Tibial artery (tissue), 4 donors: ENCODE results near the gene PKDCC.
"Not testable (repeated sequence)": the region's sequence is repeated elsewhere in the genome, so short reads cannot be mapped to it uniquely, and the experiment has no call there.

Source experiments
- DNase-seq, 2 donors: peaks; one replicate each; pipeline ENCODE4 v3.0.0-alpha.2; 2019
- H3K27ac ChIP-seq, 2 donors: fragments of 200-600 bp; sonication (generic) in 1 of 2; 1 replicate in 1 of 2; 2 replicates in 1 of 2; pipeline ENCODE4 v1.5.1; 2018 to 2019; ENCODE audit warnings: mild to moderate bottlenecking in 1 of 2
- H3K27me3 ChIP-seq, 2 donors: fragments of 200-600 bp; sonication (generic) in 1 of 2; one replicate each; pipeline versions ENCODE4 v1.5.1 to v1.6.0; 2016 to 2019
- H3K36me3 ChIP-seq, 3 donors: fragments of 200-600 bp; sonication (generic) in 2 of 3; one replicate each; pipeline ENCODE4 v1.5.1; 2016 to 2019; ENCODE audit warnings: mild to moderate bottlenecking in 2 of 3
- H3K4me1 ChIP-seq, 4 donors: fragments of 200-600 bp; sonication (generic) in 2 of 4; 1 replicate in 3 of 4; 2 replicates in 1 of 4; pipeline ENCODE4 v1.5.1; 2016 to 2019
- H3K4me3 ChIP-seq, 2 donors: fragments of 200-600 bp; sonication (generic) in 1 of 2; 1 replicate in 1 of 2; 2 replicates in 1 of 2; pipeline ENCODE4 v1.5.1; 2018 to 2019; ENCODE audit warnings: mild to moderate bottlenecking in 2 of 2
- H3K9me3 ChIP-seq, 3 donors: fragments of 200-600 bp; sonication (generic) in 1 of 3; one replicate each; pipeline ENCODE4 v1.5.1; 2016 to 2019
- CTCF ChIP-seq, 2 experiments: fragments of 200-600 bp in 1 of 2; fragments of 450-650 bp in 1 of 2; IDR thresholded peaks; one replicate each; pipeline ENCODE4 v1.5.1; 2017 to 2019; ENCODE audit warnings: antibody characterized with exemption in 2 of 2, mild to moderate bottlenecking in 1 of 2, moderate library complexity in 1 of 2
- intact Hi-C: fragments of 100-400 bp; cut with DNase I; formaldehyde crosslinking; loops from one replicate; pipeline ENCODE4 v1.15.0; 2023; ENCODE audit warnings: low total_unique reads

The PKDCC gene

GRCh38 chr2:42082016-42082415, 34.2 kb downstream of the PKDCC start:
- Histone ChIP-seq H3K4me3 (no peak overlapping the region), H3K9me3 (no peaks in the 10 kb centered on the region), H3K36me3 (no peaks in the 10 kb centered on the region), H3K27me3 (no peaks in the 10 kb centered on the region), H3K27ac (no peak overlapping the region), H3K4me1 (peaks cover 5 to 27% (median 13%) of the 10 kb centered on the region in 4 donors)
- TF ChIP-seq CTCF (IDR thresholded peaks at IDR 0.05), result no peak
- intact Hi-C loops, result no loop called here
- DNase-seq, result no peak

GRCh38 chr2:42084231-42084671, 36.4 kb downstream of the PKDCC start:
- Histone ChIP-seq H3K27me3 (no peaks in the 10 kb centered on the region), H3K4me3 (no peak overlapping the region), H3K36me3 (no peaks in the 10 kb centered on the region), H3K27ac (peak overlapping the region; percentile 33 to 56), H3K9me3 (no peaks in the 10 kb centered on the region), H3K4me1 (peaks cover 5 to 27% (median 13%) of the 10 kb centered on the region in 4 donors)
- DNase-seq, result peak; percentile 68 to 91
- no peak for TF ChIP-seq CTCF (IDR thresholded peaks at IDR 0.05)
- intact Hi-C loops, result no loop called here

GRCh38 chr2:42085070-42085469, 37.2 kb downstream of the PKDCC start:
- not testable (repeated sequence) for DNase-seq, H3K4me3 ChIP-seq, H3K27me3 ChIP-seq, H3K9me3 ChIP-seq, H3K36me3 ChIP-seq
- Histone ChIP-seq H3K27ac (peak overlapping the region in 1 of 2 donors; percentile 56), H3K4me1 (peaks cover 5 to 27% (median 13%) of the 10 kb centered on the region in 4 donors)
- intact Hi-C loops, result loop anchor here (5.0 kb wide), 1 partner anchor 233 kb away; no protein-coding TSS in a partner anchor

- DNase-seq, result no peak
- Histone ChIP-seq H3K4me3 (no peak overlapping the region), H3K36me3 (no peaks in the 10 kb centered on the region), H3K27ac (no peak overlapping the region), H3K27me3 (no peaks in the 10 kb centered on the region), H3K9me3 (no peaks in the 10 kb centered on the region), H3K4me1 (peaks cover 5 to 27% (median 13%) of the 10 kb centered on the region in 4 donors)
- intact Hi-C loops, result loop anchor here (2.0 to 5.0 kb wide), 2 partner anchors 215 to 234 kb away; no protein-coding TSS in a partner anchor
- TF ChIP-seq CTCF (IDR thresholded peaks at IDR 0.05), result no peak
Observed at GRCh38 chr2:42085706-42086487, 38.1 kb downstream of the PKDCC start.

- intact Hi-C loops, result loop anchor here (2.0 to 5.0 kb wide), 2 partner anchors 216 to 234 kb away; no protein-coding TSS in a partner anchor
- Histone ChIP-seq H3K27me3 (no peaks in the 10 kb centered on the region), H3K4me3 (no peak overlapping the region), H3K4me1 (peaks cover 5 to 27% (median 13%) of the 10 kb centered on the region in 4 donors), H3K36me3 (no peaks in the 10 kb centered on the region), H3K9me3 (no peaks in the 10 kb centered on the region), H3K27ac (no peak overlapping the region)
- peak in 1 of 2 donors; percentile 30 for DNase-seq
- peak; percentile 78 to 95 for TF ChIP-seq CTCF (IDR thresholded peaks at IDR 0.05)
Observed at GRCh38 chr2:42086500-42086953, 38.7 kb downstream of the PKDCC start.
